GM03348 (cell line): ENCODE measurements around the gene LZTR1.
A peak's percentile ranks its signal among the peaks of the same experiment; 100 is the strongest.
"Not testable (repeated sequence)": the region's sequence is repeated elsewhere in the genome, so short reads cannot be mapped to it uniquely, and the experiment has no call there.

Experiments
- DNase-seq: peaks from one replicate; pipeline ENCODE4 v3.0.0; 2012; ENCODE audit warnings: low spot score

The LZTR1 gene

GRCh38 chr22:21033895-21034294 is 51.8 kb downstream of the LZTR1 start:
- DNase-seq, result no peak

DNA sequence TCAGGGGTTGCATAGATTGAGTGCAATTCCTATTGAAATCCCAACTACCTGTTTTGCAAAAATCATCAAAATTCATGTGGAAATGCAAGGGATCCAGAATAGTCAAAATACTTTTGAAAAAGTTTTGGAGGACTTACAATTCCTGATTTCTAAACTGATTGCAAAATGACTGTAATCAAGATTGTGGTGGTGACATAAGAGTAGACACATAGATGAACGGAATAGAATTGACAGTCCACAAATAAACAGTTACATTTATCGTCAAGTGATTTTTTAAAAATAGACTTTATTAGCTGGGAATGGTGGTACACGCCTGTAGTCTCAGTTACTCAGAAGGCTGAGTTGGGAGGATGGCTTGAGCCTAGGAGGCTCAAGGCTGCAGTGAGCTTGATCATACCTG is 52.9 kb downstream of the LZTR1 start:
- no peak for DNase-seq

DNA sequence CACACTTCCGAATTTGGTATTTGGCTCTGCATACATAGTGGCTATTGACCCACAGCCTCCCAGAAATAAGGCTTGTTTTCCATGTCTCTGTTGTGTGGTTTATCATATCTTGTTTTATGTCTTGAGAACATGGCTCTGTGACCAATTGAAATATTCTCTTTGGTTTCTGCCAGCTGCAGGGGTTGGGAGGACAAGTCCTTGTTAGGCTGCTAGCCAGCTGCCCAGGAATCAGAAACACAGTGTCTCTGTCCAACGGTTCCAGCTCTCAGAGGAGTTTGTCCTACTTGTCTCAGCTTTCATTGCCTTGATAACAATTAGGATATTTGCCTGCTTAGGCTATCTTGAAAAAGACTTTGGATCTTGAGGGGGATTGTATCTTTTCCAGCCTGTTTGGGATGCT is 56.3 kb downstream of the LZTR1 start:
- DNase-seq, result no peak

DNA sequence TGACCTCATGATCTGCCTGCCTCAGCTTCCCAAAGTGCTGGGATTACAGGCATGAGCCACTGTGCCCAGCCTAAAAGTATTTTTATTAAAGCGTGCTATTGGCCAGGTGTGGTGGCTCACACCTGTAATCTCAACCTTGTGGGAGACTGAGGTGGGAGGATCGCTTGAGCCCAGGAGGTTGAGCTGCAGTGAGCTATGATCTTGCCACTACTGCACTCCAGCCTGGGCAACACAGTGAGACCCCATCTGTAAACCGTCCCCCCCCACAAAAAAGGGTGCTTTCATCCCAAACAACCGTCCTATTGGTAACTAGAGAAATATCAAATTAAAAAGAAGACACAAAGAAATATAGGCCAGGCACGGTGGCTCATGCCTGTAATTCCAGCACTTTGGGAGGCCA is 57.1 kb downstream of the LZTR1 start:
- not testable (repeated sequence) for DNase-seq

DNA sequence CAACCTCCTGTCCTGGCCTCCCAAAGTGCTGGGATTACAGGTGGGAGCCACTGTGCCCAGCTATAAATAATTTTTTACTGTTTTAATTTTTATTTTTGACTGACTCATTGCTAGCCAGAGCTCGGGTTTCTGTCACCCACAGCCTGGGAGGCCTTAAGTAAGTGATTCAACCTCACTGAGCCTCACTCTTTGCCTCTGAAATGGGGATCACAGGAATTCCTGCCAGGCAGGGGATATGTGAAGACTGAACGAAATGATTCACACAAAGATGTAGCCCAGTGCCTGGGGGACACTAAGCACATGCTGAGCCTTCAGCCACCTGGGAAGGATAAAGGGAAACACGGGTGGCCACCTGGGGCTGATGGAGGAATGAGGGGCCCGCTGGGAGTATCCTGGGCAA is 59.8 kb downstream of the LZTR1 start:
- no peak for DNase-seq

- DNase-seq, result no peak
Measured at GRCh38 chr22:21042978-21043859, 61.1 kb downstream of the LZTR1 start.

DNA sequence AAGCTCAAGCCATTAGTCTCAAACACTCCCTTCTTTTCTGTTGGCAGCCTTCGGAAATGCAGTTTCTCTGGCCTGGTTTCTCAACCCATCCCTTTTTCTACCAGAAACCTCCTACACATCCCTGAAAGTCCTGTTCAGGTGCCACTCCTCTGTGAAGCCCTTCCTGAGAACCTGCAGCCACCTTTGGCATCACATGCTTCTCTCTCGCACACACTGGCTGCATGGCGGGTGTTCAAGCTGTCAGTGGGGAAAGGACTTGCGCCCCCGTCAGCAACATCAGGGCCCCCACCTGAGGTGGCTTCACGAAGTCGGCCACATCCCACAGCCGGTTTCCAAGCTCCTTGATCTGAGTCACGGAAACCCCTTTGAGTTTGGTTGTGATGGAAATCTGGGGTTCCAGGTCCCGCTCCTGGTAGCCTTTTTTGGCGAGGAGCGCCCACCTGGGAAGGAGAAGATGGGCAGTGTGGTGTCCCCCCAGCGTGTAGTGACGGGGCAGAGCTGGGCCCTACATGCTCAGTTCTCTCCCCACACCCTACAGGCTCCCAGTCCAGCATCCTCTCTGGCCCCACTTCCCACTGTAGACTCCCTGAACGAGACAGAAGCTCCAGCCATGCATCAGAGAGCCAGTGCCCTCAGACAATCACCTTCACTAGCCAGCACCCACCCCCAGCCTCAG is 61.9 kb downstream of the LZTR1 start:
- DNase-seq, result no peak

DNA sequence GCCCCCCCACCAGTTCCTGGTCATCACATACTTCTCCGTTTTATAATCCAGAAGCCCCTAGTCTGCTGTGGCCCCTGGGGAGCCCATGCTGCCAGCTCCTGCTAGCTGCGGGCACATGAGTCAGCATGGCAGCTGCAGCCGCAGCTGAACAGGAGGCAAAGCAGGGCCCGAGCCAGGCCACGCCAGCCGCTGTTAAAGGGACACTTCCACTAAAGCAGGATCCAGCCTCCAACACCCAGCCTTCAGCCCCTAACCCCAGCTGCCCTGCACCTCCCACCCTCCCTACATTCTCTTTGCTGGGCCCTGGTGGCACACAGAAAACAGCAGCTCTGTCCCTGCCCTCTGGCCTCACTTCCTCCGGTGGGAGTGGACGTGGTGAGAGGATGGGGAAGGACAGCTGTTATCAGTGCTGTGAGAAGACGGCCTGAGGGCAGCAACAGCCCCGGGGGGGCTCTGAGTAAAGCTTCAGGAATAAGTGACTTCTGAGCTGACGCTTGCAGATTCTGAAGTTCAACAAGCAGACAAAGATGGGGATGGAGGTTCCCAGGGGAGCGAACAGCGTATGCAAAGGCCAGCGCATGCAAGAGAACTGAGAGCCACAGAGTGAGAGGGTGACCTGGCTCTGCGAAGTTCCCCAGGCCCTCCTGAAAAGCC is 63.0 kb downstream of the LZTR1 start:
- DNase-seq, result peak; percentile 54

DNA sequence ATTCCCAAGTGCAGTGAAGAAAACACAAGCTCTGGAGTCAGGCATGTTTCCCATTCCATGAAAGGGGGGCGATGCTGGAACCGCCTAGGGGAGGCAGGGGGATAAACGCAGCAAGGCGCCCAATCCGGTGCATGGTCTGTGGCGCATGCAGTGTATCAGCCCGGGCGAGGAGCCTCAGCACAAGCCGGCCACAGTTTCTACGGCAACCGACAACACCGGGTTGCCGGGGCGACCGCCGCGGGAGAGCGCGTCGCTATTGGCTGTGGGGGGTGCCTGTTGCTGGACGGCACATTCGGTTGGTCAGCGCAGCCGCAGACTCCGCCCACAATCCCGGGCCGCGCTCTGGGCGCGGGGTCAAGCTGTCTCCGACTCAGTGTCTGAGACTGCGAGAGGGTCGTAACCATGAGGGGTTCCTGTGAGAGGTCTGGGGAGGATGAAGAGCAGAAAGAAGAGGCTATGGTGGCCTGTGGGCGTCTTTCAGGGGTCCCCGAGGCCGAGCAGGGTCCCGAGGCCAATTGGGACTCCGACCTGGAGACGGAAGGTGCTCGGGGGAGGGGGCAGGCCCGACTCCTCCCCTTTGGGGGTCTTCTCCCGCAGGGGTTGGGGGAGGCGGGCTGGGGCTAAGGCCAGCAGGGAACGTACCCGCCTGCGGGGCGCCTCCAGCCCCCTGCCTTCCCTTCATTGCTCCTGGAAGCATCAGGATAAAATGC is 63.6 kb downstream of the LZTR1 start, which contains the start of gene LRRC74B:
Gene LRRC74B (plus strand): TSS at position 362 of the 710 bp plus-strand sequence. CDS start 41 bp downstream, at position 403.
- DNase-seq, result peak; percentile 98

DNA sequence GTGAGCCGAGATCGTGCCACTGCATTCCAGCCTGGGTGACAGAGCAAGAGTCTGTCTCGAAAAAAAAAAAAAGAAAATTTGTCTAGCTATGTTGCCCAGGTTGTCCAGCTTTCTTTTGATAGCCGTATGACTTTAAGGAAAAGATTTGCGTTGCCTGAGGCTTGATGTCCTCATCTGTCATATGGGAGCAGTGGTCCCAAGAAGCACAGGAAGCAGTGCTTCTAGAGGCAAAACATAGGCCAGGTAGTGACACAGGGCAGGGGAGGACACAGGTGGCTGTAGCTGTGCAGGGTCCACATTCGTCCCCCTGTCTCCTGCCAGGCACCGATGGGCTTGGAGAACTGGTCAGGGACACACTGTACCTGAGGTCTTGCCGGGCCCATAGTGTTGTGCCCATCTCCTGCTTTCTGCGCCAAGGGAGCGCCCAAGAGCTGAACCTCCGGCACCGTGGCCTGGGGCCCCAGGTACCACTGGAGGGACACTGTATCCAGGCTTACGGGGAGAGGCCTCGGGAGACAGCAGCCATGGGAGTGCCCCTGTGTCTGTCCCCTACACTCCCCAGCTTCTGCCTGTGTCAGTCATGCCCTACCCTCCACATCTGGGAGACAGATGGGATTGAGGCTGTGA is 65.1 kb downstream of the LZTR1 start:
- DNase-seq, result no peak

DNA sequence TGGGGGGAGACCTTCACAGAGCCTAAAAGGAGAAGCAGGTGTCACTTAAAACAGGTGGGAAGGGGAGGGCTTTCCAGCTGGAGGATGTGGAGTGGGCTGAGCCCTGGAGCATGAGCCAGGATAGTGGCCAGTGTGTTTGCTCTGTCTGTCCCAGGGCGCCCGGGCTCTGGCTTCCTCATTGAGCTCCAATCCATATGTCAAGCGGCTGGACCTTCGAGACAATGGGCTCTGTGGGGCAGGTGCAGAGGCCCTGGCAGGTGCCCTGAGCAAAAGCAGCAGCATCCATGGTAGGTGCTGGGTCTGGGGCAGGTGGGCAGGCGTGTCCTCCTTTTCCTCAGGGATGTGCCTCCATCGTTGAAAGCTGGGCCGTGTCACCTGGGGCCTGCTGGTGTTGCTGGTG is 65.6 kb downstream of the LZTR1 start:
- DNase-seq, result no peak

GRCh38 chr22:21048448-21048847 is 66.4 kb downstream of the LZTR1 start:
- not testable (repeated sequence) for DNase-seq
